GM19043 (cell line): ENCODE measurements around the gene C2CD3.

Experiments
- ATAC-seq: cut with Tn5 transposase; IDR thresholded peaks from one replicate; pipeline ENCODE4 v1.9.1; 2021; ENCODE audit warnings: low read depth; ENCODE audit not compliant: unreplicated experiment

C2CD3 gene

GRCh38 chr11:74023276-74023675 is 147.5 kb downstream of the C2CD3 start:
- ATAC-seq, result no peak

- ATAC-seq, result no peak
Observed at GRCh38 chr11:74022546-74022945, 148.3 kb downstream of the C2CD3 start.

- no peak for ATAC-seq
Observed at GRCh38 chr11:74021998-74022397, 148.8 kb downstream of the C2CD3 start.

DNA sequence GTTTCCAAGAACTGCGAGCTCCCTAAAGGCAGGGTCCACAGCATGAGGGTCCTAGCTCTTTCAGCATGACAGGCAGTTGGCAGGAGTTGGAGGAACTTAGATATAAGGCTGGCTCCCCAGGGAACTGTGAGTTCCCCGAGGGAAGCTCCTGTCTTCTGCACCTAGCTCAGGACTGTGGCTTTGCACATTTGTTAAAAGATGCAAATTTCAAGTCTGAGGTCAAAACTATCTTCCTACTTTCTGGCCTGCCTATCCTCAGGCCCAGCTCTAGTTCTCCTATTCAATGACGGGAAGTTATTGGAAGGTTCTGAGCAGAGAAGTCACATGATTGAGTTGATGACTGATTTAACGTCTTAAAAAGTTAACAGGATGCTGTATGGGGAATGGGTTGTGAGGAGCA is 150.3 kb downstream of the C2CD3 start:
- ATAC-seq, result no peak

DNA sequence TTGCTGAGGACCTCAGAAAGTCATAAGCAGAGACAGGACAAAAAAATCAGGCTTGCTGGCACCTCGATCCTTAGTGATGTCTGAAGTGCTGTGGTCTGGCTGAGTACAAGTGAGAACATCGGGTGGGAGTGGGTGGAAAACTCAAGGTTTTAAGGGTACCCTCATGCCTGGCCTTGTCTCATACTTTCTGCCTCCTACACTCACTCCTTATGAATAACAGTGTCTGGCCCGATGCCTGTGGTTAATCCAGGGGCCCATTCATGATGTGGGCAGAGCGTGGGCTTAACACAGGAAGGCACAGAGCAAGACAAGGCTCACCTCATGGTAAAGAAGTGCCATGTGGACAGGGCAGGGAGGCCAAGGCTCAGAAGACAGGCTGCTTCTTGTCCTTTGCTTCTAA is 150.9 kb downstream of the C2CD3 start:
- ATAC-seq, result no peak

- ATAC-seq, result no peak
Observed at GRCh38 chr11:74019104-74019738, 151.6 kb downstream of the C2CD3 start.

- ATAC-seq, result no peak
Observed at GRCh38 chr11:74018331-74019005, 152.3 kb downstream of the C2CD3 start.

- ATAC-seq, result no peak
Observed at GRCh38 chr11:74017631-74018030, 153.2 kb downstream of the C2CD3 start.

DNA sequence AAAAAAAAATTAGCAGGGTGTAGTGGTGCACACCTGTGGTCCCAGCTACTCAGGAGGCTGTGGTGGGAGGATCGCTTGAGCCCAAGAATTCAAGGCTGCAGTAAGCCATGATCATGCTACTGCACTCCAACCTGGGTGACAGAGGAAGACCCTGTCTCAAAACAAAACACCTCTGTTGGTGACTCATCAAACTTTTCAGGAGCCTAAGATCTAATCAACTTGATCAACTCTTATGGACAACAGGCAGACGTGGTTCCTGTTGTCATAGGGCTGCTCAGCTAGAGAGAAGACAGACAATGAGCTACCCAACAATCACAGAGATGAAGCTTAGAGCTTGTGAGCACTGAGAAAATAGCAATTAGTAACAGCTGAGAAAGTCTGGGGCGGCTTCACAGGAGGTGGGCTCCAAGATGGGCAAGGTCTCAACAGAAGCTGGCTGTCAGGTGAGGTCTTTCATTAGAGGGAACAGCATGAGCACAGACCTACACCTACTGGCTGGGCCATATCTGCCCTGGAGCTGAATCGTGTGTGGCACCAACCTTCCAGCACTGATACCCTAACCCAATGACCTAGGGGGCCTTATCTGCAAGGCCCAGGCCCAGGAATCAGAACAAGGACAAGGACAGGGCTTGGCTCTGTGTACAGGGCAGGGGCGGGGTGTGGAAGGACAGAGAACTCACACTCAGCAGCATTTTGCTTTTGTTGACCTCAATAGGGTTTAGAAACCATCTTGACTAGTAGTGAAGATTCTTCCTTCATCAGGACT is 154.7 kb downstream of the C2CD3 start:
- no peak for ATAC-seq

DNA sequence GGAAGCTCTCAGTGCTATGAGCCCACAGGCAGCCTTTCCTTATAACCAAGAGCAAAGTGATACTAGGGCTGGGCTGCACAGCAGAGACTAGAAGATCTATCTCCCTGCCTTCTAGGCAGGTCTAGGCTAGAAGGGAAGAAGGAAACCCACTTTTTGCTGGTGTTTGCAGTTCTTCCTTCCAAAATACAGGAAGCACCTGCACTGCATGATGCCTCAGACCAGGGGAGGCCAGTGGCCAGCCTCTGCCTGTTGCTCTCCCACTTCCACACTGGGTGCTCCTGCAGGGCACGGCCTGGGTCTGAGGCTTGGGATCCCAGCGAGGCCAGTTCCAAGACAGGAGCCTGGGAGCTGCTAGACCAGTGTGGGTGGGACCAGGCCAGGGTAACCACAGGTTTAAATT is 155.9 kb downstream of the C2CD3 start:
- ATAC-seq, result no peak

GRCh38 chr11:74013141-74013540 is 157.7 kb downstream of the C2CD3 start:
- ATAC-seq, result no peak

DNA sequence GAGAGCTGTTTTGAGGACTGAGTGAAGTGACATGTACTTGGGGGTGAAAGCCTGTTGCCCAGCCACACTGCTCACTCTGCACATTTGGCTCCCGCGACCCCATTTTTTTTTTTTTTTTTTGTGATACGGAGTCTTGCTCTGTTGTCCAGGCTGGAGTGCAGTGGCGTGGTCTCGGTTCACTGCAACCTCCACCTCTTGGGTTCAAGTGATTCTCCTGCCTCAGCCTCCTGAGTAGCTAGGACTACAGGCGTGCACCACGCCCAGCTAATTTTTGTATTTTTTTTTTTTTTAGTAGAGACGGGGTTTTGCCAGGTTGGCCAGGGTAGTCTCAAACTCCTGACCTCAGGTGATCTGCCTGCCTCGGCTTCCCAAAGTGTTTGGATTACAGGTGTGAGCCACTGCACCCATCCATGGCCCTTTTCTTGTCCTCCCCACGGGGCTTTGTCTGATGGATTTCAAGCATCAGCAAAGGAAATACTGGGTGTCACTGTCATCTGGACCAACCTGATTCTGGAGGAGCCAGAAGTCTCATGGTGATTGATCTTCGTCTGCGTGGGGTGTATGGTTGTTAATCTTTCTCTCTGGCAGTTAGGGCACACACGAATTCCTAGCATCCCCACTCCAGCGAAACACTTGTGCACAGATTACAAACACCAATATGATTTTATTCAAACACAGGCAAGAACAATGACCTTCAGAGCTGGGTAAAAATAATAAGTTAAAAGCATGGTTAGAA is 158.6 kb downstream of the C2CD3 start:
- ATAC-seq, result no peak

- peak; percentile 79 for ATAC-seq
Observed at GRCh38 chr11:74011360-74012073, 159.3 kb downstream of the C2CD3 start.

- ATAC-seq, result no peak
Observed at GRCh38 chr11:74010306-74011300, 160.2 kb downstream of the C2CD3 start.

DNA sequence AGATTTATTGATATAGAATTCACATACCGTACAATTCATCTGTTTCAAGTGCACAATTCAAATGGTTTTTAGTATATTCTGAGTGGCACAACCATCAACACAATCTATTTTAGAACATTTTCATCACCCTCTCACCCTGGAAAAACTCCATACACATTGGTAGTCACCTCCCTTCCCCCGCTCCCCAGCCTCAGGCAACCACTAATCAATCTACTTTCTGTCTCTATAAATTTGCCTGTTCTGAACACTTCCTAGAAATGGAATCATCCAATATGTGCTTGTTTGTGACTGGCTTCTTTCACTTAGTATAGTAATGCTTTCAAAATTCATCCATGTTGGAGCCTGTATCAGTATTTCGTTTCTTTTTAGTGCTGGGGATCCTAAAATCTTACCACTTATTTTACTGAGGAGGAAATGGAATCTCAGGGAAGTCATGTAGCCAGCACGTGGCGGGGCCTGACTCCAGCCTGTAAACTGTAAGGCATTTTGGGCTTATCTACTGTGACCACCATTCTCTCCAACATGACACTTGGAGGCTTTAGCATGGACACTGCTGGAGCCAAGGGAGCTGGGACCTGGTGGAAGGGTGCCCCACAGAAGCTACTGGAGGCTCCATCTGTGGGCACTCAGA is 161.0 kb downstream of the C2CD3 start:
- ATAC-seq, result no peak

GRCh38 chr11:74009230-74009547 is 161.6 kb downstream of the C2CD3 start:
- no peak for ATAC-seq

DNA sequence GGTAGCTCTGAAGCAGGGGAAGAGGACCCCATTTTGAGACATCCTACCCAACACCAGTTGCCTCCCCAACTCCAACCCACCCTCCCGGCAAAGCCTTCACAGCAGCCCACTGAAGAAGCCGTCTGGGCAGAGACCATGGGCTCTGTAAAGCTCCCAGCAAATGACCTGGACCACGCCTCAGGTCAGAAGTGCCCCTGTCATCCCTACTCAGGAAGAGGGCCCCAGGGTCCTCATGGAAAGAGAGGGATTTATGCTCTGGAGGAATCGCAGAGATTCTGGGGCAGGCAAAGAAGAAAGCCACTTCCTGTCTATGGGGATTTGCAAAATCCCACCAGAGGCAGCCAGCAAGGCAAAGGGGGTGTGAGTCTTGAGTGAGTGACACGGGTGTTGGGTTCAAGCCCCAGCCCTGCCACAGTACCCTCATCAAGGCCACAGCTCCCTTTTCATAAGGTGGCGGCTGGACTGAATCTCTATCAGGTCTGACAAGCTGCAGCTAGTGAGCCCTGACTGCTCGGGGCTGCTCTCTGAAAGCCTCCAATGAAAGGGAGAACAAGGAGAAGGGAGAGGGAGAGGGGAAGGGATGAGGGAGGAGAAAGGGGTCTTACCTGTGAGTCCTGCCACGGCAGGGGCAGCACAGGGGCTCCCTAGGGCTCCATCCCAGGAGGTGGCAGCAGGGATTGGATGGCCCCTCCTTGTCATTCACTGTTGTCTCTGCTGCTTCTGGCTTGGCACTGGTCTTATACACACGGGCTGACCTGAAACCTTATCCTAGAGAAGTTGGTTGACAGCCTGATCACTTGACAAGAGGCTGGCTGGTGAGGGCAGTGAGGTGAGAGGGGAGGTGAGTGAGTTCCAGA is 162.2 kb downstream of the C2CD3 start, which contains the start of gene UCP3:
Gene UCP3 (minus strand): TSS at position 713 of the 857 bp plus-strand sequence. CDS start 2,043 bp downstream, outside the sequence.
- ATAC-seq, result no peak
